ENCODE data around the gene ZFAND5.

The ZFAND5 gene

GRCh38 chr9:72349911-72350310 is 15.1 kb downstream of the ZFAND5 start:
- TF ChIP-seq, protein P1, sequence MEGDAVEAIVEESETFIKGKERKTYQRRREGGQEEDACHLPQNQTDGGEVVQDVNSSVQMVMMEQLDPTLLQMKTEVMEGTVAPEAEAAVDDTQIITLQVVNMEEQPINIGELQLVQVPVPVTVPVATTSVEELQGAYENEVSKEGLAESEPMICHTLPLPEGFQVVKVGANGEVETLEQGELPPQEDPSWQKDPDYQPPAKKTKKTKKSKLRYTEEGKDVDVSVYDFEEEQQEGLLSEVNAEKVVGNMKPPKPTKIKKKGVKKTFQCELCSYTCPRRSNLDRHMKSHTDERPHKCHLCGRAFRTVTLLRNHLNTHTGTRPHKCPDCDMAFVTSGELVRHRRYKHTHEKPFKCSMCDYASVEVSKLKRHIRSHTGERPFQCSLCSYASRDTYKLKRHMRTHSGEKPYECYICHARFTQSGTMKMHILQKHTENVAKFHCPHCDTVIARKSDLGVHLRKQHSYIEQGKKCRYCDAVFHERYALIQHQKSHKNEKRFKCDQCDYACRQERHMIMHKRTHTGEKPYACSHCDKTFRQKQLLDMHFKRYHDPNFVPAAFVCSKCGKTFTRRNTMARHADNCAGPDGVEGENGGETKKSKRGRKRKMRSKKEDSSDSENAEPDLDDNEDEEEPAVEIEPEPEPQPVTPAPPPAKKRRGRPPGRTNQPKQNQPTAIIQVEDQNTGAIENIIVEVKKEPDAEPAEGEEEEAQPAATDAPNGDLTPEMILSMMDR (IDR thresholded peaks at IDR 0.05; ENCODE audit: control insufficient read depth, insufficient read depth, low read depth, low read length, missing control alignments), result no peak
- DNase-seq (ENCODE audit: low read depth), result no peak

GRCh38 chr9:72349240-72349639 is 15.8 kb downstream of the ZFAND5 start:
- TF ChIP-seq, protein P1 (IDR thresholded peaks at IDR 0.05; ENCODE audit: control insufficient read depth, insufficient read depth, low read depth, low read length, missing control alignments), result no peak
- no peak for DNase-seq (ENCODE audit: low read depth)
- H3K4me3 ChIP-seq (ENCODE audit: control insufficient read depth, low read depth, low read length), result no peak overlapping the region

More at GRCh38 chr9:72349911-72350310, 15.1 kb downstream of the ZFAND5 start:
- no peak overlapping the region for H3K4me3 ChIP-seq (ENCODE audit: control insufficient read depth, low read depth, low read length)

GRCh38 chr9:72346333-72346732 is 18.7 kb downstream of the ZFAND5 start:
- DNase-seq (ENCODE audit: low read depth), result no peak
- TF ChIP-seq, protein P1 (IDR thresholded peaks at IDR 0.05; ENCODE audit: control insufficient read depth, insufficient read depth, low read depth, low read length, missing control alignments), result no peak
- no peak overlapping the region for H3K4me3 ChIP-seq (ENCODE audit: control insufficient read depth, low read depth, low read length)

DNA sequence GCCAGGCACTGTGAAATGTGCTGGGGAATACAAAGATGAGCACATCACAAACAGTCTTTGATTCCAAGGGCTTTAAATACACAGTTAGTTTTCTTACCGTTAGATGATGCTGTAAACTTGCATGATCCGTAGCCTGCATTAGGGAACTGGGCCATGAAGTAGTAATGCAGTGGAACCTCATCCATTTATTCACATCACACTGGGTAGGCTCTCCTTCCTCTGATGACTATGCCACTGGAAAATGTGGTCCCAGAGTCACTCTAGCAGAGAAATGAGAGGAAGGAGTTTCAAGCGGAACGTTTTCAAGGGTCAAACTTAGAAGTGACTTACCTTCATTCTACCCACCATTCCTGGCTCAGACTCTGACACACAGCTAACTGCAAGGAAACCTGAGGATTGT is 26.4 kb downstream of the ZFAND5 start:
- H3K4me3 ChIP-seq (ENCODE audit: control insufficient read depth, low read depth, low read length), result no peak overlapping the region
- TF ChIP-seq, protein P1 (IDR thresholded peaks at IDR 0.05; ENCODE audit: control insufficient read depth, insufficient read depth, low read depth, low read length, missing control alignments), result no peak
- no peak for DNase-seq (ENCODE audit: low read depth)

GRCh38 chr9:72337286-72337685 is 27.7 kb downstream of the ZFAND5 start:
- TF ChIP-seq, protein P1 (IDR thresholded peaks at IDR 0.05; ENCODE audit: control insufficient read depth, insufficient read depth, low read depth, low read length, missing control alignments), result no peak
- DNase-seq (ENCODE audit: low read depth), result no peak
- H3K4me3 ChIP-seq (ENCODE audit: control insufficient read depth, low read depth, low read length), result no peak overlapping the region

DNA sequence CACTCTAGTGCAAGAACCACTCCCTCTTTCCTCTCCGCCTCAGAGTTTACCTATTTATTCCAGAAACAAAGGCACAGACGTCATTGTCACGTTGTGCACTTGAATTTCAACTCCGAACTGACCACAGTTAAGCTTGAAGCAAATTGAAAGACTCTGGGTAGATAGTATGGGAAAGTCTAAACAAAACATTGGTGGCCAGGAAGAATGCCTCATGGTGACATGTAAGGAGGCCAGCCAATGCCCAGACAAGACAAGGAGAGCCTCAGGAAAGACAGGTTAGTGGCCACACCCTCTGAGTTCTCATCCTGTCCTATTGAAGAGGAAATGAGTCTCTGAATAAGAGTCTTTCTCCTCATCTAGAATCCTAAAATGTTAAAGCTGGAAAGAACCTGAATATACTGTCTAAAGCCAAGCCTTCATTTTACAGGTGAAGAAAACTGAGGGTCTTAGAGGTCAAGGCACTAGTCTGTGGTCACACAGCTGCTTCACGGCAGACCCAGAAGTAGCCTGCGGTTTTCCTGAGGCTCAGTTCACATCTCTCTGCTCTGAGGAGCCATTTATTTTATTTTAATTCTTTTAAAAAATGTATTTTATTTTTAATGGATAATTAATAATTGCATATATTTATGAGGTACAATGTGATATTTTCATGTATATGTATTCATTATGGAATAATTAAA is 30.2 kb downstream of the ZFAND5 start:
- no peak for DNase-seq (ENCODE audit: low read depth)
- TF ChIP-seq, protein P1 (IDR thresholded peaks at IDR 0.05; ENCODE audit: control insufficient read depth, insufficient read depth, low read depth, low read length, missing control alignments), result no peak
- H3K4me3 ChIP-seq (ENCODE audit: control insufficient read depth, low read depth, low read length), result no peak overlapping the region
